ENCODE data around the gene CORIN. TPM values are rescaled to one million over a fixed set of nuclear protein-coding genes. Genes with fewer than 3 reads are reported as not detected.

Gene CORIN
- total RNA-seq, 1 donor from 2014 or later: not detected

DNA sequence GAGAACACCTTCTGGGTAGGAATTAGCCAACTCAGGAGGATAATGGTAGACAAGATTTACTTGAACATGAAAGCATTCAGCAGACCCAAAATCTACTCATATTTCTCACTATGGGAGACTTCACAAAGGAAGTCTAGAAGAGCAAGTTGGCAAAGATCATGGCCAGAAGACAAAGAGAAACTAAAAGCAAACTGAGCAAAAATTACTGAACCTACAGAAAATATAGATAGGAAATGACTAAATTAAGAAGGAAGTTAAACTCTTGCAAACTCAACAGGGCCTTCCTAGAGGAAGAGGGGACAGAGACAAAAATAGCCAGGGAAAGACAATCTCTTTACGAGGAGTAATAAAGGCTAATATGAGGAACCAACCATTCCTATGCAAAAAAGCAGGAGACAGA is 18.7 kb downstream of the CORIN start:
- Histone ChIP-seq H3K27me3 (ENCODE audit: control insufficient read depth, insufficient read depth, low read length) (no peaks in the 10 kb centered on the region), H3K4me3 (ENCODE audit: low read depth, low read length) (no peak overlapping the region), H3K36me3 (ENCODE audit: control insufficient read depth, insufficient read depth, low read length) (no peaks in the 10 kb centered on the region)
- DNase-seq (ENCODE audit: low read depth): no peak
- TF ChIP-seq, protein P1, sequence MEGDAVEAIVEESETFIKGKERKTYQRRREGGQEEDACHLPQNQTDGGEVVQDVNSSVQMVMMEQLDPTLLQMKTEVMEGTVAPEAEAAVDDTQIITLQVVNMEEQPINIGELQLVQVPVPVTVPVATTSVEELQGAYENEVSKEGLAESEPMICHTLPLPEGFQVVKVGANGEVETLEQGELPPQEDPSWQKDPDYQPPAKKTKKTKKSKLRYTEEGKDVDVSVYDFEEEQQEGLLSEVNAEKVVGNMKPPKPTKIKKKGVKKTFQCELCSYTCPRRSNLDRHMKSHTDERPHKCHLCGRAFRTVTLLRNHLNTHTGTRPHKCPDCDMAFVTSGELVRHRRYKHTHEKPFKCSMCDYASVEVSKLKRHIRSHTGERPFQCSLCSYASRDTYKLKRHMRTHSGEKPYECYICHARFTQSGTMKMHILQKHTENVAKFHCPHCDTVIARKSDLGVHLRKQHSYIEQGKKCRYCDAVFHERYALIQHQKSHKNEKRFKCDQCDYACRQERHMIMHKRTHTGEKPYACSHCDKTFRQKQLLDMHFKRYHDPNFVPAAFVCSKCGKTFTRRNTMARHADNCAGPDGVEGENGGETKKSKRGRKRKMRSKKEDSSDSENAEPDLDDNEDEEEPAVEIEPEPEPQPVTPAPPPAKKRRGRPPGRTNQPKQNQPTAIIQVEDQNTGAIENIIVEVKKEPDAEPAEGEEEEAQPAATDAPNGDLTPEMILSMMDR (IDR thresholded peaks at IDR 0.05; ENCODE audit: insufficient read depth, low read length, poor library complexity, severe bottlenecking): no peak

DNA sequence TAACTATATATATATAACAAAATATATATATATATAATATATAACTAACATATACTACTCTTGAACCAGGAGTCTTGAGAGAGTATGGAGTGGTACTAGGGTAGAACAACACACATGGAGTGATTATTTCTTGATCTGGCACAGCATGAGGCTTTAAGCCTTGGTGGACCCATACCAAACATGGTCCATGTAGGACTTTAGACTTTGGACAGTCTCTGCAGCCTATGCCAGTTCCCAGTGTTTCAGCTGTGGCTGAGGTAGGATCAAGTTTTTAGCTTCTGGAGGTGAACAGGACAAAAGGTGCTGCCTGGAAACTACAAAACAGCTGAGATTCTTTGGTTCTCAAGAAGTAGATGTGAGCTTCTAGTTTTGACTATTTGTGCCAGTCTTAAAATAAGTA is 20.6 kb downstream of the CORIN start:
- TF ChIP-seq, protein P1 (IDR thresholded peaks at IDR 0.05; ENCODE audit: insufficient read depth, low read length, poor library complexity, severe bottlenecking): no peak
- no peak for DNase-seq (ENCODE audit: low read depth)
- H3K4me3 ChIP-seq (ENCODE audit: low read depth, low read length): no peak overlapping the region
- no peaks in the 10 kb centered on the region for H3K27me3 ChIP-seq (ENCODE audit: control insufficient read depth, insufficient read depth, low read length)
- no peaks in the 10 kb centered on the region for H3K36me3 ChIP-seq (ENCODE audit: control insufficient read depth, insufficient read depth, low read length)

DNA sequence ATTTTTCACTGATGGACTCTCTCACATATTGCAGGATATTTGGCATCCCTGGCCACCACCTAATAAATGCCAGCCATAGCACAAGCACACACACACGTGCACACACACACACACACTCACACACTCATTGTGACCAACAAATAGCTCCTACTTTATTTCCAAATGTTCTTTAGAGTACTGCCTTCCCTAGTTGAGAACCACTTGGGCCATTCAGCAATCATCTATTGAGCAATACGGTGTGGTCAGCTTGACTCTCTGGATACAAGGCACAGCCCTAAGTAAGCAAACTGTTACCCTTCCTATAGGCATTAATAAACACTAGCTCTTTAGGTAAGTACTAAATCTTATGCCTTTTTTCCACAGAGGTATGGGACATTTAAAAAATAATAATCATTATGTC is 21.1 kb downstream of the CORIN start:
- TF ChIP-seq, protein P1 (IDR thresholded peaks at IDR 0.05; ENCODE audit: insufficient read depth, low read length, poor library complexity, severe bottlenecking): no peak
- no peak overlapping the region for H3K4me3 ChIP-seq (ENCODE audit: low read depth, low read length)
- no peak for DNase-seq (ENCODE audit: low read depth)

DNA sequence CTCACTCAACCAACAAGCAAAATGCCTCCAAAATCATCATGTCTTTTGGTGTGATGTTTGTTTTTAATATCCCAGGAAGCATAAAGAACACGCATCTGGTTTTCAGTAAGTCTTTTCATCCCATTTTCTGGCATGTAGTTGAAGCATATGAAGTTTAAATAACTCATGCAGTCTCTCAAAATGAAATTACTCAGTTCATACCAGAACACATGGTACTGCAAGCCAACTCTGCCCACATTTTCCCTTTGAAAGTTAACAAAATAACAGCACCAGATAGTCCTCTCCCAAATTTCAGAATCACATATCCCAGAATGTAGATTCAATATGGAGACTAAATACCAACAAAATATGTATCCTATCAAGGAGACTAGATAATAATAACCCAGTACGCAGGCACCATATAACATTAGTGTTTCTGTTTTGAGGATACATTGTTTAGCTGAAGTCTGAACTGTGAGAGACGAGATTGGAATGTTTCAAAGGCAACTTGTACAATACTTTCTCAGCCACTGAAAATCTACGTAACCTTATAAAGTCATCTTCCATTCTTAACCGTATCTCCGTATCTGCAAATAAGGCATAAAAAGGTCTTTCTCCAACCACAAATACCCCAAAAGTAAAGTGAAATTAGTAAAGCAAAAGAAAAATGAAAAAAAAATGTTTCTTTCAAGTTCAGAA is 23.1 kb downstream of the CORIN start:
- DNase-seq (ENCODE audit: low read depth): no peak
- Histone ChIP-seq H3K4me3 (ENCODE audit: low read depth, low read length) (no peak overlapping the region), H3K27me3 (ENCODE audit: control insufficient read depth, insufficient read depth, low read length) (no peaks in the 10 kb centered on the region), H3K36me3 (ENCODE audit: control insufficient read depth, insufficient read depth, low read length) (no peaks in the 10 kb centered on the region)
- TF ChIP-seq, protein P1 (IDR thresholded peaks at IDR 0.05; ENCODE audit: insufficient read depth, low read length, poor library complexity, severe bottlenecking): no peak

More for the DNA sequence above, 21.1 kb downstream of the CORIN start:
- H3K36me3 ChIP-seq (ENCODE audit: control insufficient read depth, insufficient read depth, low read length): no peaks in the 10 kb centered on the region
- no peaks in the 10 kb centered on the region for H3K27me3 ChIP-seq (ENCODE audit: control insufficient read depth, insufficient read depth, low read length)

DNA sequence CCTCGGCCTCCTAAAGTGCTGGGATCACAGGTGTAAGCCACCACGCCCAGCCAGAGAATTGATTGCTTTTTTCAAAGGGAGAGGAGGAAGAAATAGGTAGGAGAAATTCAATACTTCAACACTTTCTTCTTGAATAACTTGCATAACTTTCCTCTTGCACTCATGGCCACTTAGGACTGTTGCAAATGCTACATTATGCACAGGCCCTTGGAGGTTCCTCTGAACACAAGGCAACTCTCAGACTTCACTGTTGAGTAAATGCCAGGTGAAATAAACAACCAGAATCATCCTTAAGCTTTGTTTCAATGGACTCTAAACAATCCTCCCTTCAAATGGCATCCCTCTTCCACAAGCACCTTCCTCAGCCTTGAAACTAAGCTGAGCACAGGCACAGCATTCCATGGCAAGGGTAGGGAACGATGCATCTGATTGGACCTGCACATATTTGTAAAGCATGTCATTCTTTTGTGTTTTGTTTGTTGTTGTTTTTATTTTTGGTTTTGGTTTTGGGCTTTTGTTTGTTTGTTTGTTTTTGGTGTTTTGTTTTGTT is 28.1 kb downstream of the CORIN start:
- Histone ChIP-seq H3K36me3 (ENCODE audit: control insufficient read depth, insufficient read depth, low read length) (no peaks in the 10 kb centered on the region), H3K4me3 (ENCODE audit: low read depth, low read length) (no peak overlapping the region), H3K27me3 (ENCODE audit: control insufficient read depth, insufficient read depth, low read length) (no peaks in the 10 kb centered on the region)
- TF ChIP-seq, protein P1 (IDR thresholded peaks at IDR 0.05; ENCODE audit: insufficient read depth, low read length, poor library complexity, severe bottlenecking): no peak
- DNase-seq (ENCODE audit: low read depth): no peak

DNA sequence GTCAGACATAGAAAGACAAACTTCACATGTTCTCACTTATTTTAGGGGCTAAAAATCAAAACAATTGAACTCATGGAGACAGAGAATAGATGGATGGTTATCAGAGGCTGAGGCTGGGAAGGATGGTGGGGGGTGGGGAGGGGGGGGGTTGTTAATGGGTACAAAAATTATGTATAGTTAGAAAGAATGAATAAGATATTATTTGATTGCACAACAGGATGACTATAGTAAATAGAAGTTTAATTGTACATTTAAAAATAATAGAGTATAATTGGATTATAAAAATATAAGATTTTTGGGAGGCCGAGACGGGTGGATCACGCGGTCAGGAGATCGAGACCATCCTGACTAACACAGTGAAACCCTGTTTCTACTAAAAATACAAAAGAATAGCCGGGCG is 33.3 kb downstream of the CORIN start:
- Histone ChIP-seq H3K27me3 (ENCODE audit: control insufficient read depth, insufficient read depth, low read length) (no peaks in the 10 kb centered on the region), H3K36me3 (ENCODE audit: control insufficient read depth, insufficient read depth, low read length) (no peaks in the 10 kb centered on the region), H3K4me3 (ENCODE audit: low read depth, low read length) (no peak overlapping the region)
- DNase-seq (ENCODE audit: low read depth): no peak
- TF ChIP-seq, protein P1 (IDR thresholded peaks at IDR 0.05; ENCODE audit: insufficient read depth, low read length, poor library complexity, severe bottlenecking): no peak
